Epithelial cell of esophagus (primary cell): Measurements from ENCODE around the gene EN2.
"Not testable (repeated sequence)": the region's sequence is repeated elsewhere in the genome, so short reads cannot be mapped to it uniquely, and the experiment has no call there.

Source experiments
- DNase-seq: peaks from one replicate; pipeline ENCODE4 v3.0.0; 2010; ENCODE audit warnings: low read depth
- H3K4me3 ChIP-seq: 2 replicates; pipeline ENCODE4 v1.5.1; 2011; ENCODE audit warnings: mild to moderate bottlenecking, low read length, control low read depth
- TF ChIP-seq, protein P1 (sequence below): IDR thresholded peaks from 2 replicates; pipeline ENCODE4 v1.5.1; 2011; ENCODE audit warnings: low read depth, mild to moderate bottlenecking, low read length, control low read depth, inconsistent platforms; ENCODE audit not compliant: insufficient read depth; ENCODE audit errors: missing control alignments

EN2 gene

GRCh38 chr7:155437836-155438235 is 20.1 kb upstream of the EN2 start:
- DNase-seq, result no peak
- no peak overlapping the region for H3K4me3 ChIP-seq
- TF ChIP-seq, protein P1, sequence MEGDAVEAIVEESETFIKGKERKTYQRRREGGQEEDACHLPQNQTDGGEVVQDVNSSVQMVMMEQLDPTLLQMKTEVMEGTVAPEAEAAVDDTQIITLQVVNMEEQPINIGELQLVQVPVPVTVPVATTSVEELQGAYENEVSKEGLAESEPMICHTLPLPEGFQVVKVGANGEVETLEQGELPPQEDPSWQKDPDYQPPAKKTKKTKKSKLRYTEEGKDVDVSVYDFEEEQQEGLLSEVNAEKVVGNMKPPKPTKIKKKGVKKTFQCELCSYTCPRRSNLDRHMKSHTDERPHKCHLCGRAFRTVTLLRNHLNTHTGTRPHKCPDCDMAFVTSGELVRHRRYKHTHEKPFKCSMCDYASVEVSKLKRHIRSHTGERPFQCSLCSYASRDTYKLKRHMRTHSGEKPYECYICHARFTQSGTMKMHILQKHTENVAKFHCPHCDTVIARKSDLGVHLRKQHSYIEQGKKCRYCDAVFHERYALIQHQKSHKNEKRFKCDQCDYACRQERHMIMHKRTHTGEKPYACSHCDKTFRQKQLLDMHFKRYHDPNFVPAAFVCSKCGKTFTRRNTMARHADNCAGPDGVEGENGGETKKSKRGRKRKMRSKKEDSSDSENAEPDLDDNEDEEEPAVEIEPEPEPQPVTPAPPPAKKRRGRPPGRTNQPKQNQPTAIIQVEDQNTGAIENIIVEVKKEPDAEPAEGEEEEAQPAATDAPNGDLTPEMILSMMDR, result no peak

- H3K4me3 ChIP-seq, result no peak overlapping the region
- TF ChIP-seq, protein P1, result no peak
- no peak for DNase-seq
These were observed 19.2 kb upstream of the EN2 start for GRCh38 chr7:155438777-155439176.

- H3K4me3 ChIP-seq, result no peak overlapping the region
- DNase-seq, result no peak
- TF ChIP-seq, protein P1, result no peak
These were observed 18.5 kb upstream of the EN2 start for GRCh38 chr7:155439311-155440017.

- TF ChIP-seq, protein P1, result no peak
- H3K4me3 ChIP-seq, result no peak overlapping the region
- no peak for DNase-seq
These were observed 17.9 kb upstream of the EN2 start for GRCh38 chr7:155440018-155440410.

- no peak for DNase-seq
- no peak overlapping the region for H3K4me3 ChIP-seq
- TF ChIP-seq, protein P1, result no peak
These were observed 16.1 kb upstream of the EN2 start for GRCh38 chr7:155441856-155442255.

DNA sequence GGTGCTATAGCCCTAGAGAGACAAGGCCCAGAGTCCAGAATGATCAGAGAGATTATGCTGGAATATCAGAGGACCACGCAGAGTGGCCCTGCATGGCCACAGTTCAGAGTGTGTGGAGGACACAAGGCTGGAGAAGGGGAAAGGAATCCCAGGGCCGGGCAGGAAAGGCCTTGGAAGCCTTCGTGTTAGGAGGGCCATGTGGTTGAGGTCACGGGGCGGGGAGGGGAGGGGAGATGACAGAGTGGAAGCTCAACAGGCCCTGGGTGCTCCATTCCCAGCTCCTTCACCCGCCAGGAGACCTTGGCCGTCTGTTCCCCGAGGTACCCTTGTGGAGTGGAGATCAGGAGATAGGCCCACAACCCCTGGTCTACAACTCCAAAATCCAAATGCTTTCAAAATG is 13.2 kb upstream of the EN2 start:
- DNase-seq, result no peak
- no peak overlapping the region for H3K4me3 ChIP-seq
- TF ChIP-seq, protein P1, result no peak

- not testable (repeated sequence) for DNase-seq, H3K4me3 ChIP-seq
These were observed 12.3 kb upstream of the EN2 start for GRCh38 chr7:155445606-155446005.
